Muscle of back (tissue), 11 donors: ENCODE data around the gene ELOVL7. TPM values are rescaled to one million over a fixed set of nuclear protein-coding genes. Genes with fewer than 3 reads are reported as not detected.
"Not testable (repeated sequence)": the region's sequence is repeated elsewhere in the genome, so short reads cannot be mapped to it uniquely, and the experiment has no call there.

Experiments used
- DNase-seq, 3 donors: peaks; one replicate each; pipeline versions ENCODE4 v3.0.0 to v3.0.0-alpha.2; 2013
- polyA plus RNA-seq, 10 donors: library from polyadenylated mRNA; unstranded; fragments of 120-200 nt; gene quantifications; one replicate each; pipeline ENCODE4 v1.2.1, GENCODE V29; 2013; ENCODE audit not compliant: insufficient read length in 10 of 10

ELOVL7 gene
- polyA plus RNA-seq, 10 donors = 0.08 to 1.3 (median 0.22) TPM

- DNase-seq = not testable (repeated sequence)
These were observed 128.7 kb downstream of the ELOVL7 start for GRCh38 chr5:60715201-60715928.

DNA sequence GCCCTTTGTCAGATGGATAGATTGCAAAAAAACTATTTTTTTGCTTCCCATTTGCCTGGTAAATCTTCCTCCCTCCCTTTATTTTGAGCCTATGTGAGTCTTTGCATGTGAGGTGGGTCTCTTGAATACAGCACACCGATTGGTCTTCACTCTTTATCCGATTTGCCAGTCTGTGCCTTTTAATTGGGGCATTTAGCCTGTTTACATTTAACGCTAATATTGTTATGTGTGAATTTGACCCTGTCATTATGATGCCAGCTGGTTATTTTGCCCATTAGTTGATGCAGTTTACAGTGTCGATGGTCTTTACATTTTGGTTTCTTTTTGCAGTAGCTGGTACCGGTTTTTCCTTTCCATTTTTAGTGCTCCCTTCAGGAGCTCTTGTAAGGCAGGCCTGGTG, 131.1 kb downstream of the ELOVL7 start:
- no peak for DNase-seq

GRCh38 chr5:60711892-60712291, 132.2 kb downstream of the ELOVL7 start:
- DNase-seq = not testable (repeated sequence)

DNA sequence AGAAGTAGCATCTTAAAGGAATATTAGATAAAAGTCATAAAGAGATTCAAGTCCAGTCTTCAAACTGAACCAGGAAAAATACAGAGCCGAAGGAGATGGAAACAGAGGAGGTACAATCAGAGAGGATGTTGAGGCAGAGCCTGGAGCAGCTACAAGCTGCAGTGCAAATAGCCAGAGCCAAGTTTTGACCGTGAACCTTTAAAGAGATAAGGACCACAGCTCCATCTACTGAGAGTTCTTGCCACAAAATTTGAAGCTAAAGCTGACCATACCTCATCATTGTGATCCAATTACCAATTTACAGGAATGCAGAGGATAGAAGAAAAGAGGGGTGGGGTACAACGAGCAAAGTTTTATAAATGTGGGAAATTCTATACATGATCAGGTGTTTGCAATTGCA, 133.7 kb downstream of the ELOVL7 start:
- DNase-seq = no peak

GRCh38 chr5:60705144-60705543, 138.9 kb downstream of the ELOVL7 start:
- no peak for DNase-seq

DNA sequence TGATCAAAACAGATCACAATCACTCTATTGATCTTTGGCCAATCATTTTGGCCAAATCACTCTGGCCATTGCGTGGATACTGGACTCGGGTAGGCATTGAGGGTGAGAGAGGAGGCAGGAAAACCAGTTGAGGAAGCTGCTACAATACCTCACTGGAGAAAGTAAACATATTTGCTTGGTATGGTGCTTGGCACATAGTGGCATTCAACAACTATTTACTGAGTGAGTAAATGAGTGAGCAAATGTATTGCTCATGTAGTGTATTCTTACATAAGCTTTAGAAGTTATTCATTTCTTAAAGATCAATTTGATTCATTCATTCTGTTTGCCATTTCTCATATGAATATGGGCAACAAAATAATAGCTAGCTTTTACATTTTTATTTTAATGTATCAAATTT, 140.1 kb downstream of the ELOVL7 start:
- no peak for DNase-seq

Other genes starting within 250 kb of the ELOVL7 start
- 1 to 10 TPM; 3.6 to 7.0 (median 4.4) TPM for gene DEPDC1B, start 144.1 kb downstream of the ELOVL7 start, polyA plus RNA-seq
- gene ERCC8, start 100.8 kb upstream of the ELOVL7 start, polyA plus RNA-seq = 10 to 100 TPM; 12.2 to 16.3 (median 14.0) TPM
- gene NDUFAF2, start 100.9 kb upstream of the ELOVL7 start, polyA plus RNA-seq = 10 to 100 TPM; 24.6 to 34.9 (median 30.3) TPM